Posterior cingulate gyrus (tissue), 11 donors: Measurements from ENCODE around the gene NKAIN2.

Source experiments
- DNase-seq, 10 donors: peaks; one replicate each; pipeline versions ENCODE4 v3.0.0 to v3.0.0-alpha.2; 2020 to 2021; ENCODE audit warnings: mixed read lengths in 3 of 10
- intact Hi-C: fragments of 100-400 bp; cut with DNase I; formaldehyde crosslinking; loops from one replicate; pipeline ENCODE4 v1.15.1; 2023

NKAIN2 gene

GRCh38 chr6:124466949-124467348 lies 663.3 kb downstream of the NKAIN2 start:
- intact Hi-C loops: no loop called here
- no peak for DNase-seq

DNA sequence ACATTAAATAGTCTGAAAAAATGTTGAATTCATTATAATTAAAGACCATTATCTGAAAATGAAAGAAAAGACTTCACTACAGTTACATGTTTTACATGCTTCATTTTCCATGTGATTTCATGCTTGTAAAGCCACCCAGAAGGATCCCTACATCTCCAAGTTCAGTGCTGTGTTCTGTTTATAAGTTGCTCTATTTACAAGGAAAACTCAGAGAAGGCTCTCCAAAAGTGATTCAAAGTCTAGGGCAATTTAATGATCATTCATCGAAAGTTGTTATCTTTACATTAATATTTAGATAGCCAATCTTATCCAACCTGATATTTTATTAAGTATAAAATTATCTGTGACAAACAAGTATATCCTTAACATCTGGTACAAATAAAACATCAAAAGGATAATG lies 663.7 kb downstream of the NKAIN2 start:
- intact Hi-C loops: no loop called here
- DNase-seq: no peak

GRCh38 chr6:124470803-124471202 lies 667.1 kb downstream of the NKAIN2 start:
- intact Hi-C loops: no loop called here
- no peak for DNase-seq

GRCh38 chr6:124475176-124475575 lies 671.5 kb downstream of the NKAIN2 start:
- intact Hi-C loops: no loop called here
- no peak for DNase-seq

- DNase-seq: no peak
- intact Hi-C loops: no loop called here
These were observed 675.2 kb downstream of the NKAIN2 start for GRCh38 chr6:124478906-124479305.

DNA sequence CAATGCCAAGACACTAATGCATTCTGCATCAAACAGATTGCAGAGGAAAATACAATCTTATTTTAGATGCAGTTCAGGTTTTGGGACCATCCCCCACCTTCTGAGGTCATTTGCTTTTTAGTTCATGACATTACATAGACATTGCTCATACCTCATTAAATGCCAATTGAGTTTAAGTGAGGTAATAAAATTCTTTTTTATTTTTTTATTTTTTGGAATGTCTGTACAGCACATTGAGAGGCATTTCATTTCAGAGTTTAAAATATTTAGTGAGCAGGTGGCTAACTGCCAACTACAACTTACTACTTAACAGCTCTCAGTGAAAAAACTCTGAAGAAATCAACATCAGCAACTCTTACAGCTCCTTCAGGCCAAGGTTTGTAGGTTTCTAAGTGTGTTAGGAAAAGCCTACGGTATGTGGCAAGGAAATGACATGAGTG lies 676.3 kb downstream of the NKAIN2 start:
- DNase-seq: no peak
- intact Hi-C loops: no loop called here

DNA sequence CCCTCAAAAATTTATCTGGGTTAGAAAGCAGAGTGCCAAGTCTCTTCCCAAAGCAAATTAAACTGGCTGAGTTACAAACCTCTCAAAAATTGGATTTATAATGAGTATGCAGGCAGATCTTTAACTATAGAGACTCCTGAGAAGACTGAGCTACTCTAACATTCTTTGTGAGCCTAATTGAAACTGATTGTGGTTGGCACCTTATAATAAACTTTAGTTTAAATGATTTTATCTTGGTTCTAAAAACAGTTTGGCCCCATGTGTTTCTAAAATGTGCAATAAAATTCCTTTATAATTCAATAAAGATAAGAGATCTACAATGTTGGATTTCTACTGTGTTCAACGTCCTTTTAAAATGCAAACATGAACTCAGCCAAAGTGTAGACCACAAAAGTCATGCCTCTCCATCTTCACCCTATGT lies 678.4 kb downstream of the NKAIN2 start:
- intact Hi-C loops: no loop called here
- DNase-seq: no peak

DNA sequence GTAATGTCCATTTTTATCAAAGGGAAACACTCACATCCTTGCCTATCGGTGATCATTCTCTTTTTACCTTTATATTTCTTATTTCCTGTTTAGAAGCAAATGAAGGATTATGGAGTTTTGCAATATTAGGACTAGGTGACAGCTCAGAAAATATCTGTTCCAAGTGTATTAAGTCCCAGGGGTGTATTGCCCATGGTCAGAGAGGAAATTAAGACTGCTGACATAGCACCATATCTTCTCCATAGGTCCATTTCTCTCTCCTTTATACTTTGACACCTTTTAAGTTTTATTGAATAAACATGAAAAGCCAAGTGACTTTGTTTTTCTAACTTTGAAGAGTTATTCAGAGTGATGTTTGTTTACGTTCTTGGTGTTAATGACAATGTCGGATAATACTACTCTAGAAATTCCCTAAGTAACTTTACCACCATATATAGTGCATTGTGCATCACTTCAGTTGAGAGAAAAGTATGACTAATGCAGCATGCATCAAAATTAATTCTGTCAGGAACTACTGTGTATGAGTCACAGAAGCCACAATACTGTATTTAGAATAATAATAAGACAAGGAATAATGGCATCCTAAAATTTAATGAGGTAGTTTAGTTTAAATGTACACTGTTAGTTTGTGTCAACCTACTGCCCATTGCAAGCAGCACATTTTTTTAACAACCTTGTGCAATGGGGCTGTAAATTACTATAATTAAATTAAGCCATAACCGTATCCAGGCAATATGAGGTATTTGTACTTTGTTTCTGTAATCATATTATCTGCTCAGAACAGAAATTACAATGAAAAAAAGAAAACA lies 684.2 kb downstream of the NKAIN2 start:
- intact Hi-C loops: no loop called here
- no peak for DNase-seq

- no peak for DNase-seq
- intact Hi-C loops: no loop called here
These were observed 686.5 kb downstream of the NKAIN2 start for GRCh38 chr6:124490122-124490521.

DNA sequence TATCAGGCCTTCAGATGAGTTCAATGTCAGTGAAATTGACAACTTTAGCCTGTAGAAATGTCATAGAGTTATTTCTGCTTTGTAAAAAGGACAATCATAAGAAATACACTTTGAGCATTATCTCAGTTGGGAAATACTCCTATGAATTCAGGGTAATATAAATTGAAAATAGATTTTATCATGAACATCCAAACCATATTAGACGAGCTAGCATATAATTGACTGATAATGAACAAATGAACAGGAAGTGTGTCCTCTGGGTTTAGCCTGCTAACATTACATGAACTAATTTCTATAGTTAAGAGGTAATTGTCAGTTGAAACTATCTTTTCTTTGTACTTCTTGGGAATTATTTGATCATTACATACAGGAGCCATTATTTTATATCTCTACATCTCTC lies 689.6 kb downstream of the NKAIN2 start:
- no peak for DNase-seq
- intact Hi-C loops: no loop called here

DNA sequence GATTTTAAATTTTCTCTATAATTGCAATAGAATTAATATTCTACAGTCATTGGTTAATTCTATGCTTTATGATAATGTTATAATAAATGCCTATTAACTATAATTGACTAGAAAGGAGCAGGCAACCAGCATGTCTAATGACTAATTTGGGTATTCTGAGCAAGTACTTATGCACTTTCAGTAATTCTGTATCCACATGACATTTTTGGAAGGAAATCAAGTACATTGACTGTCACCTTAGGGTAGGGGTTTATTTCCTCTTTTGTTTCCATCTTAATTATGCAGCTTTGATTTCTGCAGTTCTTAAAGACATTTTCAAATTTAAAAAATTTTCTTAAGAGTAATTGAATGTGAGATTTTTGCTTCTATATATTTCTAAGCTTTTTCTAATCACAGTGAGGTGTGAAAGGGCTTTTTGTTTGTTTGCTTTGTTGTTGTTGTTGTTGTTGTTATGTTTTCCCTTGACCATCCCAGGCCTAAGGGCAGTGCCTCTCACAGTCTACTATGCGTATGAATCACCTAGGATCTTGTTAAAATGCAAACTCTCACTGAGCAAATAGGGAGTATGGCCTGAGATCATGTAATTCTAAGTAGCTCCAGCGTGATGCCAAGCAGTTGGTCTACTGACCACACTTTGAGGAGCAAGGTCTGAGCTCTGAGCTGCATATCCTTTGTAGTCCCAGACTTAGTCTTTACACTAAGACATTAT lies 691.4 kb downstream of the NKAIN2 start:
- intact Hi-C loops: no loop called here

DNA sequence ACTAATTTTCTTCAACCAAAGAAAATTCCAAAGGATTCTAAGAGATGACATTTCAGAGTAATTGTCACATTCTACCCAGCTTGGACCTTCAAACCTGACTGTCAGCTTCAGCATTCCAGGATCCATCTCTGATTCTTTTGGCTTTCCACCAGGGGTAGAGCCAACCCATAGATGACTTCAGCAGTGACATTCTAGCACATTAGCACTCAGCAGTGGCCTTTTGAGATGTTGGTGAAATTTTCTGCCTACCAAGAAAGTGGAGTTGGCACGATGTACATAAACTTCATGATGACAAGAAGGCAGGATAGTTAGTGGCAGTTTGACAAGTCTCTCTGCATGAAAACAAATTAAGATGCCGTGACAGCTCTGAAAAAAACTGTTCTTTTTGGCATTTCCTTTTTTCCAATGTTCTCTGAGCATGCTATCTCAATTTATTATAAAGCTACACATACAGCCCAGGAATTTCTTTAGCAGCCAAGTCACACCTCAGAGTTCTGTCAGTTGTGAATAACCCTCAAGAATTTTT lies 692.1 kb downstream of the NKAIN2 start:
- no peak for DNase-seq
- intact Hi-C loops: no loop called here

More for the DNA sequence above, 691.4 kb downstream of the NKAIN2 start:
- no peak for DNase-seq

DNA sequence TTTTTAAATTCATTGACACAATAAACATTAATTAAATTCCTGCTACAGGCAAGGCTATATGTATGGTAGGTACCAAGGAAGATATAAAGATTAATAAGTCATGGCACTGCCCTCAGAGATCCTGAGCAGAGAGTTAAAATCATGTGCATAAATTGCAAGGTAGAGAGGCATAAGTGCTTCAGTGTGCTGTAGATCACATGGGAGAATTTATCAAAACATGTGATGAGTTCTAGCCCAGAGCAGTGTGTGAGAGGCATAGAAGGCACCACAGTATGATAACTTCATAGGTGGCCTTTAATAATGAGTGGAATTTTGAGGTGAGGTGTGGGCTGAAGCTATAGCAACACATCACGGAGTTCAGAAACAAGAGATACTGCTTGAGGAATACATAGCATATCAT lies 692.7 kb downstream of the NKAIN2 start:
- intact Hi-C loops: no loop called here
- no peak for DNase-seq

DNA sequence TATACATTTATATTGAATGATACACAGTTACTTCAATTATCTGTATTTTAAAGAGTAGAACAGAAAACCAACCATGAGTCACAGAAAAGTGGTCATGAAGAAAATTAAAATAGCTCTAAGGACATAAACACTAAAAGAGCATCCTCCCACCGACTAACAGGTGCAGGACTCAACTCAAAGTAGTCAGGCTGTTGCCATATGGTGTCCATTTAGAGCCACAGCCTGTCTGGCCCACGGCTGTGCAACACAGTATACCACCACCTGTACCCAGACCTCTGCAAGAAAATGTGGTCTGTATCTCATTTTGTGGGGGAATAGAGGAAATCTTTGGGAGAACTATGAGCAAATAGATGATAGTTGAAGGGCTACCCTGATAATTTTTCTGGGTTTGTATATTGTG lies 708.8 kb downstream of the NKAIN2 start:
- peak in 1 of 10 donors; percentile 64 for DNase-seq
- intact Hi-C loops: no loop called here

DNA sequence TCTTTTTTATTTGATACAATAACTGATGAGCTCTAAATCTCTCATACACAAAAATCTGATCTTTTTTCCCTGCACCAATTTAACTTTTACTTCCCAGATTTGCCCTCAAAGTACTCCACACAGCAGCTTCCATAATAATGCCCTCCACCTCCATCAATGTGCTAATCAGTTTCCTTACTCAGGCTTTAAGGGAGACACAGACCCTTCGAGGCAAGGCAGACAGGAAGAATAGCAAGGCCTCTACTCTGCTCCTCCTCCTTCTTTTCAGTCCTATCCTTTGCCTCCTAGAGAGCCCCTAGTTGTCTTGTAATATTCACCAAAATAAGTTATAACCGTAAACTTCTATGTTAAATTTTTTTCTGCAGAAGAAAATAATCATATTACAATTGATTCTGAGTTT lies 713.7 kb downstream of the NKAIN2 start:
- intact Hi-C loops: no loop called here
- DNase-seq: no peak

DNA sequence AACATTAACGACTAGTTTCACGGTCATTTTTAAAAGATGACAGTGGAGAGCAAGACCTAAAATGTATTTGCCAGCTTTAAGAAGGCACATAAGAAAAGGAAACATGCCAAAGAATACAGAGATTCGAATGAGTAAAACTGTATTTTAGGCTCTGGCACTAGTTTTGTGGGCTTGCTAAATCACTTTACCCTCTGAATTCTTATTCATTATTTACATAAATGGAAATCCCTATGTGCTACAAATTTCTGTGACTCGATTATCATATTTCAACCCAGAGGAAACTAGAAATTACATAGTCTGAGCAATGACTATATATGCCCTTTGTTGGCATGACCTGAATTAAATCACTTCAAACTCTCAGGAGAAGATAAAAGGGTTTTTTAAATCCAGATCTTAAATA lies 716.8 kb downstream of the NKAIN2 start:
- no peak for DNase-seq
- intact Hi-C loops: no loop called here

DNA sequence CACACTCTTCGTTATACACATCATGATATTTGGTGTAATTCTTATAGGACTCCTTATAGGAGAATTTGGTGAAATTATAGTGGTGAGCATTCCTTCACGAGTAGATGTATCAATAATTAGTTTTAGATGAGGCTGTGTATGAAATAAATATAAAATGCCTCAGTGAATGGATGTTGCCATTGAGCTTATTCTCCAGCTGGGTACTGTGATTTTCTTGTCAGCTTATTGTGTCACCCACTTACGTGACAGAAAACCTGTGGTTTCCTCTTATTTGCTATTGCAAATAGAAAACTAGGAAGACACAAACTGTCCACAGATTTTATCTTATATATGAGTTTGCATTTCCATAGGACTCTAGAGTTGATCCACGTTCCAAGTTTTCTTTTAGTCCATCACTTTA lies 718.7 kb downstream of the NKAIN2 start:
- DNase-seq: no peak
- intact Hi-C loops: no loop called here

DNA sequence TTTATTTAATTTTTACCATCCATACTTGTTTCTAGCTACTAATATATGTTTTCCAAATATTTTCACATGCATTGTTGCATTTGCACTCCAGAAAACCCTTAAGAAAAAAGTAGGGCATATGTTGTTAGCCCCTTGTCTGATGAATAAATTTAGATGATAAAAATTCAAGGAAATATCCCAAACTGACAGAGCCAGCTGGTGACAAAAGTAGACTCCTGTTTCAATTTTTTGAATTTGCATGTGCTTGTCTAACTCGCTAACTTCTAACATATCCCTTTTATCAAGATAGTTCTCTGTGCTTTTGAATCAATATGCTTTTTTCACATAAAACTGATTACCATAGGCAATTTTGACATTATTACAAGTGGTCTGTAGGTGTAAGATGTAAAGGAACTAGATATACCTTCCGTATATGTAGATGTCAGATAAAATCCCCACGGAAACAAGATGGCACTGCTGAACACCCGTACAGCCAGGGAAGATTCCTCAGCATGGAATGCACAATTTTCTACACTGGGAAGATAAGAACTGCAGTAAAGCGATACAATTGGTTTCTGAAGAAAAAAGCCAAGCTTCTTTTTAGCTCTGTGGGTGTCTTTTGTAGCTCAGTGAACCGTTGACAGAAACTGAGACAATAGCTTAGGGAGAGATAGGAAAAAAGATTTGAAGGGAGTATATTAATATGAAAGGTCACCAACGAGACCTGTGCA lies 721.0 kb downstream of the NKAIN2 start:
- intact Hi-C loops: no loop called here
- DNase-seq: no peak

GRCh38 chr6:124530926-124531325 lies 727.3 kb downstream of the NKAIN2 start:
- no peak for DNase-seq
- intact Hi-C loops: no loop called here

GRCh38 chr6:124535299-124535698 lies 731.6 kb downstream of the NKAIN2 start:
- intact Hi-C loops: no loop called here
- no peak for DNase-seq

GRCh38 chr6:124535746-124536145 lies 732.1 kb downstream of the NKAIN2 start:
- intact Hi-C loops: no loop called here

More at GRCh38 chr6:124535746-124536145, 732.1 kb downstream of the NKAIN2 start:
- DNase-seq: peak in 1 of 10 donors; percentile 63
